ENCODE results near the gene PATE3. TPM values are rescaled to one million over a fixed set of nuclear protein-coding genes. Genes with fewer than 3 reads are reported as not detected.

Gene PATE3
- total RNA-seq, 1 donor from 2014 or later, result not detected

- Mint-ChIP-seq H3K4me1 (no peaks in the 10 kb centered on the region), H3K36me3 (no peaks in the 10 kb centered on the region), H3K4me3 (no peak overlapping the region), H3K27me3 (ENCODE audit: low read depth) (peaks cover 40% of the 10 kb centered on the region), H3K9me3 (peaks cover 24% of the 10 kb centered on the region), H3K27ac (no peak overlapping the region)
- TF ChIP-seq, protein P1, sequence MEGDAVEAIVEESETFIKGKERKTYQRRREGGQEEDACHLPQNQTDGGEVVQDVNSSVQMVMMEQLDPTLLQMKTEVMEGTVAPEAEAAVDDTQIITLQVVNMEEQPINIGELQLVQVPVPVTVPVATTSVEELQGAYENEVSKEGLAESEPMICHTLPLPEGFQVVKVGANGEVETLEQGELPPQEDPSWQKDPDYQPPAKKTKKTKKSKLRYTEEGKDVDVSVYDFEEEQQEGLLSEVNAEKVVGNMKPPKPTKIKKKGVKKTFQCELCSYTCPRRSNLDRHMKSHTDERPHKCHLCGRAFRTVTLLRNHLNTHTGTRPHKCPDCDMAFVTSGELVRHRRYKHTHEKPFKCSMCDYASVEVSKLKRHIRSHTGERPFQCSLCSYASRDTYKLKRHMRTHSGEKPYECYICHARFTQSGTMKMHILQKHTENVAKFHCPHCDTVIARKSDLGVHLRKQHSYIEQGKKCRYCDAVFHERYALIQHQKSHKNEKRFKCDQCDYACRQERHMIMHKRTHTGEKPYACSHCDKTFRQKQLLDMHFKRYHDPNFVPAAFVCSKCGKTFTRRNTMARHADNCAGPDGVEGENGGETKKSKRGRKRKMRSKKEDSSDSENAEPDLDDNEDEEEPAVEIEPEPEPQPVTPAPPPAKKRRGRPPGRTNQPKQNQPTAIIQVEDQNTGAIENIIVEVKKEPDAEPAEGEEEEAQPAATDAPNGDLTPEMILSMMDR (IDR thresholded peaks at IDR 0.05; ENCODE audit: unreplicated experiment), result no peak
- DNase-seq (ENCODE audit: low spot score in 2 of 2, unreplicated experiment in 2 of 2), result no peak
Measured at GRCh38 chr11:125762445-125762844, 25.5 kb upstream of the PATE3 start.

- no peaks in the 10 kb centered on the region for H3K36me3 Mint-ChIP-seq
- no peaks in the 10 kb centered on the region for H3K4me1 Mint-ChIP-seq
- TF ChIP-seq, protein P1 (IDR thresholded peaks at IDR 0.05; ENCODE audit: unreplicated experiment), result no peak
- peaks cover 42% of the 10 kb centered on the region for H3K27me3 Mint-ChIP-seq (ENCODE audit: low read depth)
- peaks cover 16% of the 10 kb centered on the region for H3K9me3 Mint-ChIP-seq
- DNase-seq (ENCODE audit: low spot score in 2 of 2, unreplicated experiment in 2 of 2), result no peak
- H3K27ac Mint-ChIP-seq, result no peak overlapping the region
- no peak overlapping the region for H3K4me3 Mint-ChIP-seq
Measured at GRCh38 chr11:125763483-125763882, 24.4 kb upstream of the PATE3 start.

GRCh38 chr11:125766251-125766650, 21.7 kb upstream of the PATE3 start:
- no peak for DNase-seq (ENCODE audit: low spot score in 2 of 2, unreplicated experiment in 2 of 2)
- Mint-ChIP-seq H3K36me3 (no peaks in the 10 kb centered on the region), H3K4me3 (no peak overlapping the region), H3K4me1 (no peaks in the 10 kb centered on the region), H3K27me3 (ENCODE audit: low read depth) (peaks cover 42% of the 10 kb centered on the region), H3K27ac (no peak overlapping the region), H3K9me3 (no peaks in the 10 kb centered on the region)
- TF ChIP-seq, protein P1 (IDR thresholded peaks at IDR 0.05; ENCODE audit: unreplicated experiment), result no peak

GRCh38 chr11:125768336-125769046, 19.4 kb upstream of the PATE3 start:
- Mint-ChIP-seq H3K4me1 (no peaks in the 10 kb centered on the region), H3K36me3 (no peaks in the 10 kb centered on the region), H3K27ac (no peak overlapping the region), H3K4me3 (no peak overlapping the region), H3K27me3 (ENCODE audit: low read depth) (peaks cover 55% of the 10 kb centered on the region), H3K9me3 (no peaks in the 10 kb centered on the region)
- TF ChIP-seq, protein P1 (IDR thresholded peaks at IDR 0.05; ENCODE audit: unreplicated experiment), result no peak
- no peak for DNase-seq (ENCODE audit: low spot score in 2 of 2, unreplicated experiment in 2 of 2)

- Mint-ChIP-seq H3K36me3 (no peaks in the 10 kb centered on the region), H3K4me3 (no peak overlapping the region), H3K27ac (no peak overlapping the region), H3K4me1 (no peaks in the 10 kb centered on the region), H3K27me3 (ENCODE audit: low read depth) (peaks cover 49% of the 10 kb centered on the region), H3K9me3 (no peaks in the 10 kb centered on the region)
- DNase-seq (ENCODE audit: low spot score in 2 of 2, unreplicated experiment in 2 of 2), result no peak
- TF ChIP-seq, protein P1 (IDR thresholded peaks at IDR 0.05; ENCODE audit: unreplicated experiment), result no peak
Measured at GRCh38 chr11:125770583-125770982, 17.3 kb upstream of the PATE3 start.

Data from mesothelial cell of epicardium (in vitro differentiated cells).